Kidney (tissue), 14 donors: ENCODE data around the gene GLT8D1. TPM values are rescaled to one million over a fixed set of nuclear protein-coding genes. Genes with fewer than 3 reads are reported as not detected.

Experiments used
- DNase-seq, 5 donors: peaks; one replicate each; pipeline ENCODE4 v3.0.0-alpha.2; 2013 to 2020
- FAIRE-seq: peaks from 2 replicates; lab custom pipeline; 2012; peaks lifted over from hg19 to GRCh38; lab: Jason Lieb, UNC
- H3K27ac ChIP-seq, 2 donors: one replicate each; pipeline ENCODE4 v1.7.0; 2013; ENCODE audit warnings: low read depth in 2 of 2, low read length in 2 of 2, inconsistent platforms in 1 of 2
- H3K27me3 ChIP-seq: one replicate; pipeline ENCODE4 v1.7.1; 2013; ENCODE audit warnings: low read length, inconsistent platforms; ENCODE audit not compliant: control insufficient read depth, insufficient read depth
- H3K36me3 ChIP-seq, 3 donors: one replicate each; pipeline versions ENCODE4 v1.7.0 to v1.7.1; 2013; ENCODE audit warnings: low read length in 3 of 3, control low read depth in 1 of 3, inconsistent platforms in 1 of 3; ENCODE audit not compliant: insufficient read depth in 3 of 3, control insufficient read depth in 2 of 3
- H3K4me1 ChIP-seq, 3 donors: one replicate each; pipeline versions ENCODE4 v1.7.0 to v1.7.1; 2013; ENCODE audit warnings: low read length in 3 of 3, inconsistent platforms in 1 of 3, low read depth in 1 of 3; ENCODE audit not compliant: control insufficient read depth in 2 of 3, insufficient read depth in 2 of 3
- H3K4me3 ChIP-seq, 3 donors: one replicate each; pipeline versions ENCODE4 v1.7.0 to v1.8.1; 2013; ENCODE audit warnings: low read length in 3 of 3, control low read depth in 1 of 3, inconsistent platforms in 1 of 3
- H3K9ac ChIP-seq, 3 donors: one replicate each; pipeline versions ENCODE4 v1.7.0 to v1.7.1; 2013; ENCODE audit warnings: low read length in 3 of 3, control low read depth in 1 of 3, inconsistent platforms in 1 of 3
- H3K9me3 ChIP-seq, 3 donors: one replicate each; pipeline versions ENCODE4 v1.7.0 to v1.7.1; 2013; ENCODE audit warnings: low read length in 3 of 3, control low read depth in 1 of 3, inconsistent platforms in 1 of 3; ENCODE audit not compliant: control insufficient read depth in 2 of 3, insufficient read depth in 1 of 3
- intact Hi-C: fragments of 100-400 bp; cut with DNase I; formaldehyde crosslinking; loops from one replicate; pipeline ENCODE4 v1.11.1; 2022
- polyA plus RNA-seq: library from polyadenylated mRNA; stranded (reverse); fragments of 350-450 nt; fragmentation: Illumina TruSeq; extraction: RNeasy Lipid Tissue Mini Kit (QIAGEN cat#74804); gene quantifications from one replicate; pipeline ENCODE4 v1.2.3, GENCODE V29; 2014; ENCODE audit warnings: low read depth, low replicate concordance; ENCODE audit not compliant: insufficient read depth
- total RNA-seq: library from RNA; stranded (reverse); fragmentation: NEBNext Ultra II Directional; extraction: Animal tissue kit (Norgen Biotek cat#: 25700); gene quantifications from one replicate; pipeline ENCODE4 v1.2.1, GENCODE V29; 2021
- TF ChIP-seq, protein P1 (sequence below): IDR thresholded peaks from 3 replicates; pipeline ENCODE4 v1.5.1; 2012; ENCODE audit warnings: mild to moderate bottlenecking, moderate library complexity, borderline replicate concordance; ENCODE audit not compliant: insufficient read depth; ENCODE audit errors: extremely low read depth
- donor health status: control.
- donor health status: control.
- donor health status: control.
- donor health status: control.
- donor health status: control.
- donor health status: DM: yes; HTN: yes; CAD: no.
- donor health status: Normal renal cell carcinoma (clear cell type).

Gene GLT8D1
- total and polyA plus RNA-seq, 2 donors from 2014 or later: 60.4 to 62.1 TPM

DNA sequence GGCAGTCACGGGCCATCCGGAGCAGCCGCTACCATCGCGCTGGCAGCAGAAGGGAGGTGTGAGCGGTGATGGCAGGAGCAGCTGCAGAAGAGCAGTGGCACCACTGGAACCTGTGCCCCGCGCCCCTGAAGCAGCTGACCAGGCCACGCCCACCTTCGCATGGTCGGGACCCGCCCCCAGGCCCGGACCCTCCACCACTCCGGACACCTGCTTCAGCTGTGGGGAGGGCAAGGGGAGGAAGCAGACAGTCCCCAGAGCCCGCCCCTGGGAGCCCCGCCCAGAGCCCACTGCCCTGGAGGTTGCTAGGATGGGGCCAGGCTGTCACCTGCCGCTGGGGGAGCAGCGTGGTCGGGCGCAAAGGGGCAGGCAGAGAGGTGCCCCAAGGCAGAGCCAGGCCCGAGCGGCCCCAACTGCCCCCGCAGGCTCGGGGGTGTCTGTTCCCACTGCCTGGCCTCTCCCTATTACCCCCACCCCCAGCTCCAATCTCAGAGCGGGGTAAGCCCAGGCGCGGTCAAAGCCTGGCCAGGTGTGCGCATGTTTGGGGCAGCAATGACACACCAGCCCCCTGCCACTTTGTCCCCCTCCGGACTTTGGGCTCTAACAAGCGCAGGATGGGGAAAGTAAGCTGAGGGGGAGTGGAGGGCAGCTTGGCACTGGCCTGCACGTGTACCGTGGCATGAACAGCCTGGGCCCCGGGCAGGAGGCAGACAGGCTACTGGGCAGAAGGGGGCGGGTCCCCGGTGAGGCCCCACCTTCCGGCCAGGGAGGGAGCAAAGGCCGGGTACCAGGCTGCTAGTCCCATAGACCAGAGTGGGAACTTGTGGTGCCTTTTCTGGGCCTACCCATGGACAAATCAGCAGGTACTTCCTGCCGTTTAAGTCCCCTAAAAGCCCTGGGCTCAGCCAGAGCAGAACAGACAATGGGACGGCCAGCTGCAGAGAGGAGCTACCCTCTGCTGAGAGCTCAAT is 9.0 kb upstream of the GLT8D1 start:
- DNase-seq: peak; percentile 30 to 76 (median 54)
- peaks cover 0 to 3% (median 3%) of the 10 kb centered on the region in 3 donors for H3K4me1 ChIP-seq
- peak overlapping the region in 1 of 3 donors; percentile 29 for H3K4me3 ChIP-seq
- intact Hi-C loops: no loop called here
- no peak overlapping the region for H3K9ac ChIP-seq
- H3K27me3 ChIP-seq: no peaks in the 10 kb centered on the region
- no peak overlapping the region for H3K27ac ChIP-seq
- peaks cover 0 to 4% (median 0%) of the 10 kb centered on the region in 3 donors for H3K36me3 ChIP-seq
- no peak for FAIRE-seq
- TF ChIP-seq, protein P1, sequence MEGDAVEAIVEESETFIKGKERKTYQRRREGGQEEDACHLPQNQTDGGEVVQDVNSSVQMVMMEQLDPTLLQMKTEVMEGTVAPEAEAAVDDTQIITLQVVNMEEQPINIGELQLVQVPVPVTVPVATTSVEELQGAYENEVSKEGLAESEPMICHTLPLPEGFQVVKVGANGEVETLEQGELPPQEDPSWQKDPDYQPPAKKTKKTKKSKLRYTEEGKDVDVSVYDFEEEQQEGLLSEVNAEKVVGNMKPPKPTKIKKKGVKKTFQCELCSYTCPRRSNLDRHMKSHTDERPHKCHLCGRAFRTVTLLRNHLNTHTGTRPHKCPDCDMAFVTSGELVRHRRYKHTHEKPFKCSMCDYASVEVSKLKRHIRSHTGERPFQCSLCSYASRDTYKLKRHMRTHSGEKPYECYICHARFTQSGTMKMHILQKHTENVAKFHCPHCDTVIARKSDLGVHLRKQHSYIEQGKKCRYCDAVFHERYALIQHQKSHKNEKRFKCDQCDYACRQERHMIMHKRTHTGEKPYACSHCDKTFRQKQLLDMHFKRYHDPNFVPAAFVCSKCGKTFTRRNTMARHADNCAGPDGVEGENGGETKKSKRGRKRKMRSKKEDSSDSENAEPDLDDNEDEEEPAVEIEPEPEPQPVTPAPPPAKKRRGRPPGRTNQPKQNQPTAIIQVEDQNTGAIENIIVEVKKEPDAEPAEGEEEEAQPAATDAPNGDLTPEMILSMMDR: no peak
- H3K9me3 ChIP-seq: no peaks in the 10 kb centered on the region

DNA sequence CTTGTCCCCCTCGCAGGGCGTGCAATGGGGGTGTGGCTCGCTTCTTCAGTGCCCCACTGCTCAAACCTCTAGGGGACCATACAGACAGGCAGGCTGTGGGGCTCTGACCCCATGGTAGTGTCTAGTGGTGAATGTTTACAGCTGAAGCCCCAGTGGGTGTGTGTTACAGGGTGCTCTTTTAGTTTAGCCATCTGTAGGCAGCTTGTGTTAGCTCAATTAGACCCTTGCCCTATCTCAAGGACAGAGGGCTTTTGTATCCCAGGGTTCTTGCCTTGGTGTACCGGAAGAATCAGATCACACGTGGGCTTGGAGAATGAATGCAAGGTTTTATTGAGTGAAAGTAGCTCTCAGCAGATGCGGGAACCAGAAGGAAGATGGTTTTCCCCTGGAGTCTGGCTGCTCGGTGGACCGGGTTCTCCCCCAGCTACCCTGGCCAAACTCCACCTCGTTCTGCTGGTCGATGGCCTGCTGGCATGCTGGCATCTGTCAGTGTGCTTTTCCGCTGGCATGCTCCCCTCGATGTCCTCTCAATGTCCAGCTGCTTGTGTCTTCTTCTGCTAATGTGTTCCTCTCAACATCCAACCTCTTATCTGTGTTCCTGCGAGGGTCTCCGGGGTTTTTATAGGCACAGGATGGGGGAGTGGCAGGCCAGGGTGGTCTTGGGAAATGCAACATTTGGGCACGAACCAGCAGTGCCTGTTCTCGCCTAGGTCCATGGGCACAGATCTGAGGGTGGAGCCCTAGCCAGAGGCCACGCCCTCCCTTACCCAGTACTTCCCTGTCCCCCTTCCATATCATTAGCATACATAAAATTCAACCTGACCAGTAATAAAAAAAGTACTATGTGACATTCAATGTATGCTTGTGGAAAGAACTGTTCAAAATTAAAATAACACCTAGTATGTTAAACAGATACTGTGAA is 7.0 kb upstream of the GLT8D1 start:
- Histone ChIP-seq H3K27ac (no peak overlapping the region), H3K36me3 (peaks cover 0 to 7% (median 5%) of the 10 kb centered on the region in 3 donors), H3K27me3 (no peaks in the 10 kb centered on the region), H3K9ac (no peak overlapping the region), H3K4me1 (peaks cover 0 to 4% (median 3%) of the 10 kb centered on the region in 3 donors), H3K9me3 (no peaks in the 10 kb centered on the region), H3K4me3 (no peak overlapping the region)
- TF ChIP-seq, protein P1: no peak
- FAIRE-seq: no peak
- DNase-seq: no peak
- intact Hi-C loops: no loop called here

DNA sequence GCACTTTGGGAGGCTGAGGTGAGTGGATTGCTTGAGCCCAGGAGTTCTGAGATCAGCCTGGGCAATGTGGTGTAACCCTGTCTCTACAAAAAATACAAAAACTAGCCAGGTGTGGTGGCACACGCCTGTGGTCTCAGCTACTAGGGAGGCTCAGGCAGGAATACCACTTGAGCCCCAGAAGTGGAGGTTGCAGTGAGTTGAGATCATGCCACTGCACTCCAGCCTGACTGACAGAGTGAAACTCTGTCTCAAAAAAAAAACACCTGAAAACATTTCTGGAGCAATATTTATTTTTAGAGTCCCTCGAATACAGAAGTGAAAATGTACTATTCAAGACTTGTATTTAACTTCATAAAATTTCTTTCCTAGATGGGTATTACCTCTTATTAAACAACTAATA is 4.9 kb upstream of the GLT8D1 start:
- TF ChIP-seq, protein P1: no peak
- Histone ChIP-seq H3K4me1 (peaks cover 0 to 13% (median 12%) of the 10 kb centered on the region in 3 donors), H3K27ac (no peak overlapping the region), H3K9me3 (no peaks in the 10 kb centered on the region), H3K4me3 (no peak overlapping the region), H3K9ac (no peak overlapping the region), H3K36me3 (peaks cover 0 to 7% (median 5%) of the 10 kb centered on the region in 3 donors), H3K27me3 (no peaks in the 10 kb centered on the region)
- intact Hi-C loops: no loop called here
- FAIRE-seq: no peak
- no peak for DNase-seq
